ENCODE data around the gene FBXO40.

GRCh38 chr3:121627211-121627610 is 34.0 kb downstream of the FBXO40 start:
- TF ChIP-seq CTCF (IDR thresholded peaks at IDR 0.05) = no peak
- no peak for TF ChIP-seq EP300 (IDR thresholded peaks at IDR 0.05)
- TF ChIP-seq POLR2AphosphoS5 (IDR thresholded peaks at IDR 0.05) = no peak

Measured in stomach (tissue), 4 donors.